Activated B cell treated with CpG ODN at 0.5 μM for 24 hours (primary cell): ENCODE results near the gene HK3. TPM values are rescaled to one million over a fixed set of nuclear protein-coding genes. Genes with fewer than 3 reads are reported as not detected.

Experiments
- ATAC-seq: fragments of 200-7000 bp; cut with Tn5 transposase; one replicate; pipeline ENCODE4 v1.10.0; 2021; ENCODE audit warnings: low read depth, mild to moderate bottlenecking, moderate library complexity
- CTCF ChIA-PET: fragments of 350-600 bp; sonication (Branson Sonifier 250); formaldehyde crosslinking; loops from one replicate; lab custom pipeline; 2021; ENCODE audit warnings: antibody characterized with exemption; lab: Charles Lee
- POLR2A ChIA-PET: fragments of 350-600 bp; sonication (Branson Sonifier 250); formaldehyde crosslinking; loops from one replicate; lab custom pipeline; 2021; ENCODE audit warnings: antibody characterized with exemption; lab: Charles Lee
- DNase-seq: peaks from one replicate; pipeline ENCODE4 v3.0.0; 2022
- H3K27ac Mint-ChIP-seq: one replicate; pipeline ENCODE4 v1.8.0; 2020; ENCODE audit warnings: mixed read lengths
- H3K27me3 Mint-ChIP-seq: one replicate; pipeline ENCODE4 v1.8.0; 2021; ENCODE audit warnings: mixed read lengths
- H3K36me3 Mint-ChIP-seq: one replicate; pipeline ENCODE4 v1.8.0; 2021; ENCODE audit warnings: low read depth, mixed read lengths
- H3K4me1 Mint-ChIP-seq: one replicate; pipeline ENCODE4 v1.8.0; 2021; ENCODE audit warnings: mixed read lengths
- H3K4me3 Mint-ChIP-seq: one replicate; pipeline ENCODE4 v1.8.0; 2020; ENCODE audit warnings: mild to moderate bottlenecking, mixed read lengths
- H3K9me3 Mint-ChIP-seq: one replicate; pipeline ENCODE4 v1.8.0; 2020; ENCODE audit warnings: mixed read lengths
- CTCF ChIP-seq: fragments of 200-600 bp; IDR thresholded peaks from one replicate; pipeline ENCODE4 v1.8.0; 2022; ENCODE audit warnings: antibody characterized with exemption, mild to moderate bottlenecking
- intact Hi-C: fragments of 100-400 bp; cut with micrococcal nuclease; formaldehyde crosslinking; loops from one replicate; pipeline ENCODE4 v1.15.1; 2024
- total RNA-seq: library from RNA; stranded (reverse); gene quantifications from 2 replicates; pipeline ENCODE4 v1.2.3, GENCODE V29; 2022

HK3 gene
- total RNA-seq, 1 donor from 2014 or later, result 0.55 TPM

- Mint-ChIP-seq H3K4me3 (no peak overlapping the region), H3K4me1 (no peaks in the 10 kb centered on the region), H3K36me3 (peaks cover 83% of the 10 kb centered on the region), H3K9me3 (no peaks in the 10 kb centered on the region), H3K27ac (no peak overlapping the region), H3K27me3 (no peaks in the 10 kb centered on the region)
- intact Hi-C loops, result no loop called here
- no peak for TF ChIP-seq CTCF
- DNase-seq (no peak), ATAC-seq (no peak)
- CTCF ChIA-PET, result no interaction called here
- POLR2A ChIA-PET, result no interaction called here
Measured at GRCh38 chr5:176941951-176942350, 42.8 kb upstream of the HK3 start.

DNA sequence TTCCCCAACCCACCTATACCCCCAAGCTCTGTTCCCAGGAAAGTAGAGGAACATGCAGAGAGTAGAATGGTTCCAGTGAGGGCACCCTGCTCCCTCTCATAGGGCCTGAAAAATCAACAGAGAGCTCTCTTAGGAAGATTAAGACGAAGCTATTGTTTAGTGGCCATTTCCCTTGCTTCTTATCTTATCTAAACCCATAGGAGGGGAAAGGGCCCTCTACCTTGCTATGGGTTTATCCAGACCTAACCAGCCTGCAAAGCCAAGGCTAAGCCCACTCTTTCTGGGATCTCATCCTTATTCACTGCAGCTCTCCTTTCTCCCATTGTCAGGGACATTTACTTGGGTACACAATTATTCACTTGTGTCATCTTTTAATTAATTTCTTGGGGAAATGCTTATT is 39.3 kb upstream of the HK3 start:
- POLR2A ChIA-PET, result no interaction called here

GRCh38 chr5:176935017-176935416 is 35.9 kb upstream of the HK3 start:
- Mint-ChIP-seq H3K27me3 (no peaks in the 10 kb centered on the region), H3K27ac (no peak overlapping the region), H3K9me3 (no peaks in the 10 kb centered on the region), H3K36me3 (peaks cover 85% of the 10 kb centered on the region), H3K4me1 (peaks cover 12% of the 10 kb centered on the region), H3K4me3 (no peak overlapping the region)
- no peak for DNase-seq
- ChIA-PET POLR2A (no interaction called here), CTCF (no interaction called here)
- no peak for ATAC-seq
- intact Hi-C loops, result no loop called here
- TF ChIP-seq CTCF, result no peak

More for the DNA sequence above, 39.3 kb upstream of the HK3 start:
- Mint-ChIP-seq H3K36me3 (peaks cover 80% of the 10 kb centered on the region), H3K4me1 (no peaks in the 10 kb centered on the region), H3K4me3 (no peak overlapping the region), H3K27me3 (no peaks in the 10 kb centered on the region), H3K9me3 (no peaks in the 10 kb centered on the region), H3K27ac (no peak overlapping the region)
- TF ChIP-seq CTCF, result no peak
- ATAC-seq (no peak), DNase-seq (no peak)
- CTCF ChIA-PET, result no interaction called here
- intact Hi-C loops, result no loop called here

DNA sequence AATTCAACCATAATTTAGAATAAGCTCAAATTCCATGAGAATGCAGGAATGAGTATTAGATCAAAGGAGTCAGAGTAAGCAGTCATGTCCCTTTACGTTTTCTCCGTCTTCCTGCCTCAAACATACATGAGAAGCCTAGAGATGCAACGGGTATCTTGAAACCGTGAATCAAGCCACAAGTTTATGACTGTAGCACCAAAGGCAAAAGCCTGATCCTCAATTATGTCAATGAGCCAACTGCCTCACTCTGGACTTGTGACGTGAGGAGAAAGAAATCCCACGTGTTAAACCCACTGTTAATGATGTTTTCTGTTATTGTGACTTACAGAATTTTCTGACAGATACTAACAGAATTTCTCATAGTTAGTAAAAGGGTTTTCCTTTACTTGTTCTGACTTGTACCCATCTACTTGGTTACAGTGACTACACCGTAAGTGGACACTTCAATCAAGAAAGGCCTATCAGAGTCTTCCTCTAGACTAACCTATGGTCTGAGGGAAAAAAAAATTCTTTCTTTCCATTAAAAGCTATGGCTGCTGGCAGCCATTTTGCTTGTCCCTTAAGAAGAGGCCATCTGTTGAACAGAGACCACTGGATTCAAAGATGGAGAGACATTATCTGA is 35.3 kb upstream of the HK3 start:
- Mint-ChIP-seq H3K27me3 (no peaks in the 10 kb centered on the region), H3K9me3 (no peaks in the 10 kb centered on the region), H3K27ac (no peak overlapping the region), H3K4me3 (no peak overlapping the region), H3K4me1 (peaks cover 12% of the 10 kb centered on the region), H3K36me3 (peaks cover 82% of the 10 kb centered on the region)
- DNase-seq (no peak), ATAC-seq (no peak)
- POLR2A ChIA-PET, result no interaction called here
- no peak for TF ChIP-seq CTCF
- intact Hi-C loops, result no loop called here
- CTCF ChIA-PET, result no interaction called here

DNA sequence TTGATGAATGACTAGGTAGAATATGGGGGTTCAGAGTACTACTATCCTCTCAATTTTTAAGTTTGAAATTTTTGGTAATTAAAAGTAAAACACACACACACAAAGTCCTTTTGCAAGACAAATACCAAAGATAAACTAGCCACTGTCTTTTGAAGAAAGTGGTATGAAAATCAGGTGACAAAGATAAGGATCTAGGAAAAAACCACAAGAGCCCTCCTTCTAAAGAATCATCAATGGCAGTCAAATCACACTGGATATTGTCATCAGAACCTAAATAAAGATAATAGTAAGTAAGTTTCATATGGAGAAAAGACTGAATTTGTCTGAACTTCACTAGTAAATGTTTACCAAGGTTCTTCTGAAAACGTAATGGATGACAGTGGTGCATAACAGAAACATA is 30.5 kb upstream of the HK3 start:
- Mint-ChIP-seq H3K4me1 (peaks cover 12% of the 10 kb centered on the region), H3K27ac (no peak overlapping the region), H3K4me3 (no peak overlapping the region), H3K36me3 (peaks cover 68% of the 10 kb centered on the region), H3K27me3 (no peaks in the 10 kb centered on the region), H3K9me3 (no peaks in the 10 kb centered on the region)
- DNase-seq (no peak), ATAC-seq (no peak)
- ChIA-PET CTCF (no interaction called here), POLR2A (no interaction called here)
- intact Hi-C loops, result no loop called here
- no peak for TF ChIP-seq CTCF
